Uterus (tissue), 2 donors: ENCODE results near the gene RAB9A.

Experiments
- POLR2A ChIP-seq, 2 donors: fragments of 450-650 bp; IDR thresholded peaks; one replicate each; pipeline ENCODE4 v1.6.1; 2016; ENCODE audit warnings: antibody characterized with exemption in 2 of 2, mild to moderate bottlenecking in 1 of 2, moderate library complexity in 1 of 2
- TF ChIP-seq, protein P1 (sequence below), 4 experiments: fragments of 200-600 bp in 2 of 4; fragments of 450-650 bp in 2 of 4; sonication (generic) in 2 of 4; IDR thresholded peaks; one replicate each; pipeline ENCODE4 v1.5.1; 2016 to 2019; ENCODE audit warnings: antibody characterized with exemption in 4 of 4, mild to moderate bottlenecking in 2 of 4, moderate library complexity in 1 of 4

DNA sequence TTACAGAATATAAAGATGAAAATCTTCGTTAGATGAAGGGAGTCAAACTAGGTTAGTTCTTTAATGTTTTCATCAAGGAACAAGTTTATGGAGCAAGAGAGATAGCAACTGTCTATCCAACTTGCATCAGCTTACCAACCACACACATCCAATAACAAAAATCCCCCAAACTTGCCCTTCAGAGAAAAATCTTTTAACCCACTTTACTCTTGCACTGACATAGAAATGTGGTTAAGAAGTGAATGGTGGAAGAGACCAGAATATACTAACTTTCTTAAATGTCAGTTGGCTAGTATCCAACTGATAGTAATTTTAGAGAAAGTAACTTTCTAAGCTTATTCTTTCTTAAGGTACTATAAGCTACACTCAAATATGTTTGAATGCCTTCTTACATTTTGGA, 1.7 kb upstream of the RAB9A start:
- no peak for TF ChIP-seq POLR2A (IDR thresholded peaks at IDR 0.05)
- TF ChIP-seq, protein P1, sequence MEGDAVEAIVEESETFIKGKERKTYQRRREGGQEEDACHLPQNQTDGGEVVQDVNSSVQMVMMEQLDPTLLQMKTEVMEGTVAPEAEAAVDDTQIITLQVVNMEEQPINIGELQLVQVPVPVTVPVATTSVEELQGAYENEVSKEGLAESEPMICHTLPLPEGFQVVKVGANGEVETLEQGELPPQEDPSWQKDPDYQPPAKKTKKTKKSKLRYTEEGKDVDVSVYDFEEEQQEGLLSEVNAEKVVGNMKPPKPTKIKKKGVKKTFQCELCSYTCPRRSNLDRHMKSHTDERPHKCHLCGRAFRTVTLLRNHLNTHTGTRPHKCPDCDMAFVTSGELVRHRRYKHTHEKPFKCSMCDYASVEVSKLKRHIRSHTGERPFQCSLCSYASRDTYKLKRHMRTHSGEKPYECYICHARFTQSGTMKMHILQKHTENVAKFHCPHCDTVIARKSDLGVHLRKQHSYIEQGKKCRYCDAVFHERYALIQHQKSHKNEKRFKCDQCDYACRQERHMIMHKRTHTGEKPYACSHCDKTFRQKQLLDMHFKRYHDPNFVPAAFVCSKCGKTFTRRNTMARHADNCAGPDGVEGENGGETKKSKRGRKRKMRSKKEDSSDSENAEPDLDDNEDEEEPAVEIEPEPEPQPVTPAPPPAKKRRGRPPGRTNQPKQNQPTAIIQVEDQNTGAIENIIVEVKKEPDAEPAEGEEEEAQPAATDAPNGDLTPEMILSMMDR (IDR thresholded peaks at IDR 0.05): no peak
